MM.1S (cell line): ENCODE results near the gene ZNF483.

Source experiments
- EZH2 ChIP-seq: fragments of 300-600 bp; sonication (generic); optimal IDR thresholded peaks from 2 replicates; pipeline ENCODE3; 2017; ENCODE audit warnings: low read depth, mild to moderate bottlenecking, antibody characterized with exemption, low read length, mixed read lengths
- EZH2phosphoT487 ChIP-seq: fragments of 300-600 bp; sonication (generic); IDR thresholded peaks from 2 replicates; pipeline ENCODE4 v1.6.1; 2018; ENCODE audit warnings: antibody characterized with exemption, low read length
- TF ChIP-seq, protein P1 (sequence below): fragments of 300-600 bp; sonication (generic); IDR thresholded peaks from 2 replicates; pipeline ENCODE4 v1.5.1; 2016; ENCODE audit warnings: antibody characterized with exemption, low read length, mixed read lengths

DNA sequence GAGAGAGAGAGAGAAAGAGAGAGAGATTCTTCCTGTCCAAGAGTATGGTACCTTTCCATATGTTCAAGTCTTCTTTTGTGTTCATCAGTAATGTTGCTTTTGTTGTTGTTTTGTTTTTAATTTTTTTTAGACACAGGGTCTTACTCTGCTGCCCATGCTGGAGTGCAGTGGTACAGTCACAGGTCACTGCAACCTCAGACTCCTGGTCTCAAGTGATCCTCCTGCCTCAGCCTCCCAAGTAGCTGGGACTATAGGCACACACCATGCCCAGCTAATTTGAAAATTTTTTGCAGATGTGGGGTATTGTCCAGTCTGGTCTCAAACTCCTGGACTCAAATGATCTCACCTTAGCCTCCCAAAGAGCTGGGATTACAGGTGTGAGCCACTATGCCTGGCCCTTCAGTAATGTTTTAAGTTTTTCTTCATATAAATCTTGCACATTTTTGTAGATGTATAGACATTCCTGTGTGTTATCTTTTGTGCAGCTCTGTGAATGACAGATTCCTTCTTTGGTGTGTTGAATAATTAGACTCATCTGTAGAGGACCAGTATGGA is 36.3 kb downstream of the ZNF483 start:
- TF ChIP-seq, protein P1, sequence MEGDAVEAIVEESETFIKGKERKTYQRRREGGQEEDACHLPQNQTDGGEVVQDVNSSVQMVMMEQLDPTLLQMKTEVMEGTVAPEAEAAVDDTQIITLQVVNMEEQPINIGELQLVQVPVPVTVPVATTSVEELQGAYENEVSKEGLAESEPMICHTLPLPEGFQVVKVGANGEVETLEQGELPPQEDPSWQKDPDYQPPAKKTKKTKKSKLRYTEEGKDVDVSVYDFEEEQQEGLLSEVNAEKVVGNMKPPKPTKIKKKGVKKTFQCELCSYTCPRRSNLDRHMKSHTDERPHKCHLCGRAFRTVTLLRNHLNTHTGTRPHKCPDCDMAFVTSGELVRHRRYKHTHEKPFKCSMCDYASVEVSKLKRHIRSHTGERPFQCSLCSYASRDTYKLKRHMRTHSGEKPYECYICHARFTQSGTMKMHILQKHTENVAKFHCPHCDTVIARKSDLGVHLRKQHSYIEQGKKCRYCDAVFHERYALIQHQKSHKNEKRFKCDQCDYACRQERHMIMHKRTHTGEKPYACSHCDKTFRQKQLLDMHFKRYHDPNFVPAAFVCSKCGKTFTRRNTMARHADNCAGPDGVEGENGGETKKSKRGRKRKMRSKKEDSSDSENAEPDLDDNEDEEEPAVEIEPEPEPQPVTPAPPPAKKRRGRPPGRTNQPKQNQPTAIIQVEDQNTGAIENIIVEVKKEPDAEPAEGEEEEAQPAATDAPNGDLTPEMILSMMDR, result no peak
- no peak for TF ChIP-seq EZH2
- TF ChIP-seq EZH2phosphoT487, result no peak
